Measurements from ENCODE around the gene LPO.

The LPO gene

DNA sequence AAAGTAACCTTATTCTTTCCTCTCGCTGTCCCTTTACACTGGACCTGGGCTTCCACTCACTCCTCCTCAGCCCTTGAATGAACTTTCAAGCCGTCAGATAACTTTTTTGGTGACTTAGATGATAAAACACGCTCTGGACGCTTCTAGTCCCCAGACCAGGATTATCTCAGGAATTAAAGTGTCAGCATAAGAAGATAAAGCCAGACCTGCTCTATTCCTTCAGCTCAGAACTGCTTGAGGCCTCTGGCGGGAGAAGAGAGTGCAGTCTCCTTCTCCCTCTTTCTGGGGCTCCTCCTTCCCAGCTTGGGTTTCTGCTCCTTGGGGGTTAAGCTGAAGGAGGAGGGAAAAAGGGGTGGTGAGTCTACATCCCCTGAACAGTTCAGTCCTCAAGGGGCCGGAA is 6.6 kb downstream of the LPO start:
- Histone ChIP-seq H3K79me2 (ENCODE audit: low read length) (no peaks in the 10 kb centered on the region), H3K9ac (ENCODE audit: low read length) (no peak overlapping the region)

DNA sequence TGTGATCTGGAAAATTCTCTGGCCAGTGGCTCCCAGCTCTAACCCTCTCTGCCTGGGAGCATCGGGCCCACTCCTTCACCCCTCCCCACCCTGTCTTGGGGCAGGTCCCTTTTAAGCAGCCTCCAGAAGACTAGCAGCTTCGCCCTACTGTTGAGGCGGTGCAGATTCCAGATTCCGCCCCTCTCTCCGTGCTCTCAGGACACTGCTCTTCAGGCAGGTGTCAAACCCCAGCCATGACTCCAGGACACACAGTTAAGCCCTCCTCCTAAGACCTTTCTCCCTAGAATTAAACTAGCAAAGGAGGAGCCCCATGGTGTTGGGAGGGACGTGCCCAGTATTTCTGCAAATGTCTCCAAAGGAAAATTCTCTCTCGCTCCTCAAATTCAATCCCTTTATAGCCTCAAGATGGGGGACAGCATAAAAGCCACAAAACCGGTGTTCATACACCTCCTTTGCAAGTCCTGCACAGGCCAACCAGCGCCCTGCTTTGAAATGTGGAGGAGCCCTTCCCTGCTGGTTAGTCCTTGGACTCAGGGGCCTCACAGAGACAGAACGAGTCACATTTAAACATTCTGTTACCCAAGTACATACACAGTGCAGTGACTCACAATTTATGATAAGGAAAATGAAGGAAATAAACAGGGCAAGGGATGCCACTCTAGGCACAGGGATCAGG is 7.2 kb downstream of the LPO start:
- peaks cover 5% of the 10 kb centered on the region for H3K4me1 ChIP-seq (ENCODE audit: low read length)
- H3K9ac ChIP-seq (ENCODE audit: low read length) = no peak overlapping the region
- no peak for DNase-seq
- no peak overlapping the region for H3K4me3 ChIP-seq (ENCODE audit: low read length)
- no peak for TF ChIP-seq EZH2 (optimal IDR thresholded peaks at IDR 0.05; ENCODE audit: low read depth, low read length)
- no peak for TF ChIP-seq EZH2phosphoT487 (IDR thresholded peaks at IDR 0.05; ENCODE audit: low read length)
- TF ChIP-seq, protein P1, sequence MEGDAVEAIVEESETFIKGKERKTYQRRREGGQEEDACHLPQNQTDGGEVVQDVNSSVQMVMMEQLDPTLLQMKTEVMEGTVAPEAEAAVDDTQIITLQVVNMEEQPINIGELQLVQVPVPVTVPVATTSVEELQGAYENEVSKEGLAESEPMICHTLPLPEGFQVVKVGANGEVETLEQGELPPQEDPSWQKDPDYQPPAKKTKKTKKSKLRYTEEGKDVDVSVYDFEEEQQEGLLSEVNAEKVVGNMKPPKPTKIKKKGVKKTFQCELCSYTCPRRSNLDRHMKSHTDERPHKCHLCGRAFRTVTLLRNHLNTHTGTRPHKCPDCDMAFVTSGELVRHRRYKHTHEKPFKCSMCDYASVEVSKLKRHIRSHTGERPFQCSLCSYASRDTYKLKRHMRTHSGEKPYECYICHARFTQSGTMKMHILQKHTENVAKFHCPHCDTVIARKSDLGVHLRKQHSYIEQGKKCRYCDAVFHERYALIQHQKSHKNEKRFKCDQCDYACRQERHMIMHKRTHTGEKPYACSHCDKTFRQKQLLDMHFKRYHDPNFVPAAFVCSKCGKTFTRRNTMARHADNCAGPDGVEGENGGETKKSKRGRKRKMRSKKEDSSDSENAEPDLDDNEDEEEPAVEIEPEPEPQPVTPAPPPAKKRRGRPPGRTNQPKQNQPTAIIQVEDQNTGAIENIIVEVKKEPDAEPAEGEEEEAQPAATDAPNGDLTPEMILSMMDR (IDR thresholded peaks at IDR 0.05; ENCODE audit: low read length) = no peak
- no peak overlapping the region for H3K4me2 ChIP-seq (ENCODE audit: low read depth, low read length)
- no peak overlapping the region for H2AFZ ChIP-seq (ENCODE audit: low read length)
- no peaks in the 10 kb centered on the region for H3K79me2 ChIP-seq (ENCODE audit: low read length)
- no peaks in the 10 kb centered on the region for H3K36me3 ChIP-seq (replicated peaks; ENCODE audit: insufficient read depth, low read length)
- H3K27me3 ChIP-seq (replicated peaks; ENCODE audit: insufficient read depth, low read length) = peaks cover 94% of the 10 kb centered on the region
- H3K27ac ChIP-seq (ENCODE audit: low read length) = no peak overlapping the region
- H3K9me3 ChIP-seq (replicated peaks; ENCODE audit: insufficient read depth, low read length) = no peaks in the 10 kb centered on the region
- no peaks in the 10 kb centered on the region for H3K9me2 ChIP-seq (replicated peaks; ENCODE audit: insufficient read depth, low read length)
- no peaks in the 10 kb centered on the region for H3F3A ChIP-seq (ENCODE audit: insufficient read depth, low read length)
- H4K20me1 ChIP-seq (ENCODE audit: insufficient read depth, low read length) = no peaks in the 10 kb centered on the region

More for the DNA sequence above, 6.6 kb downstream of the LPO start:
- Histone ChIP-seq H3K4me2 (ENCODE audit: low read depth, low read length) (no peak overlapping the region), H4K20me1 (ENCODE audit: insufficient read depth, low read length) (no peaks in the 10 kb centered on the region), H3K27me3 (replicated peaks; ENCODE audit: insufficient read depth, low read length) (peaks cover 94% of the 10 kb centered on the region), H3K9me2 (replicated peaks; ENCODE audit: insufficient read depth, low read length) (no peaks in the 10 kb centered on the region), H3K27ac (ENCODE audit: low read length) (no peak overlapping the region), H3K36me3 (replicated peaks; ENCODE audit: insufficient read depth, low read length) (no peaks in the 10 kb centered on the region), H3F3A (ENCODE audit: insufficient read depth, low read length) (no peaks in the 10 kb centered on the region), H3K9me3 (replicated peaks; ENCODE audit: insufficient read depth, low read length) (no peaks in the 10 kb centered on the region), H3K4me1 (ENCODE audit: low read length) (peaks cover 3% of the 10 kb centered on the region), H2AFZ (ENCODE audit: low read length) (no peak overlapping the region), H3K4me3 (ENCODE audit: low read length) (no peak overlapping the region)
- DNase-seq = no peak
- TF ChIP-seq, protein P1 (IDR thresholded peaks at IDR 0.05; ENCODE audit: low read length) = no peak
- TF ChIP-seq EZH2 (optimal IDR thresholded peaks at IDR 0.05; ENCODE audit: low read depth, low read length) (no peak), EZH2phosphoT487 (IDR thresholded peaks at IDR 0.05; ENCODE audit: low read length) (no peak)

DNA sequence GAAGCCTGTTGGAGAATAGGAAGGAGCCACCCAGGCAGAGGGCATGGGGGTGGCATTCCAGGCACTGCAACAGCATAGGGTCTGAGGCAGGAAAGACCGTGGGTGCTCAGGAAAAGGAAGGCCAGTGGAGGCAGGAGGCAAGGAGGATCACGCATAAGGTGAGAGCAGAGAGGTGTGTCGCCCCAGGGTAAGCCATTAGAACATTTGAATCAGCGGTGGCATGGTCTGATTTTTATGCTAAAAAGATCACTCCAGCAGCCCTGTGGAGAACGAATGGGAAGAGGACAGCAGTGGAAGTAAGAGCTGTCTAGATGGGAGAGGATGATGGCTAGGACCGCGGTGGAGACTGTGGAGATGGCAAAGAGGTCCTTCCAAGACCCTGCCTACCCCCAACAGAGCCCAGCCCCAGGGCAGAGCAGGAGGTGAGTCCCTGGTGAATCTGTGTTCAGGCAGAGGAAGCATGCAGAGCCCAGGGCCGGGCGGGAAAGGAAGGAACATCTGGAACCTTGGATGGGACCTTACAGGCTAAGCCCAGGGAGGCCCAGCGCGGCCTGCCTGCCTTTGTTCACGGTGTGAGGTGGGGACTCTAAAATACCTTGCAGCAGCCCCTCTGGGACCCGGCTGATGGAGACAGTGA is 7.8 kb downstream of the LPO start:
- Histone ChIP-seq H3K4me2 (ENCODE audit: low read depth, low read length) (no peak overlapping the region), H3K27ac (ENCODE audit: low read length) (no peak overlapping the region), H3K9me2 (replicated peaks; ENCODE audit: insufficient read depth, low read length) (no peaks in the 10 kb centered on the region), H3K36me3 (replicated peaks; ENCODE audit: insufficient read depth, low read length) (no peaks in the 10 kb centered on the region), H3K9me3 (replicated peaks; ENCODE audit: insufficient read depth, low read length) (no peaks in the 10 kb centered on the region), H3K9ac (ENCODE audit: low read length) (no peak overlapping the region), H3K4me3 (ENCODE audit: low read length) (no peak overlapping the region), H4K20me1 (ENCODE audit: insufficient read depth, low read length) (no peaks in the 10 kb centered on the region), H2AFZ (ENCODE audit: low read length) (no peak overlapping the region), H3K27me3 (replicated peaks; ENCODE audit: insufficient read depth, low read length) (peaks cover 94% of the 10 kb centered on the region), H3K4me1 (ENCODE audit: low read length) (peaks cover 5% of the 10 kb centered on the region), H3K79me2 (ENCODE audit: low read length) (no peaks in the 10 kb centered on the region), H3F3A (ENCODE audit: insufficient read depth, low read length) (no peaks in the 10 kb centered on the region)
- TF ChIP-seq EZH2phosphoT487 (IDR thresholded peaks at IDR 0.05; ENCODE audit: low read length) (no peak), EZH2 (optimal IDR thresholded peaks at IDR 0.05; ENCODE audit: low read depth, low read length) (no peak)
- TF ChIP-seq, protein P1 (IDR thresholded peaks at IDR 0.05; ENCODE audit: low read length) = no peak
- no peak for DNase-seq

Data from MM.1S (cell line).